ENCODE measurements around the gene CLEC9A. TPM values are rescaled to one million over a fixed set of nuclear protein-coding genes. Genes with fewer than 3 reads are reported as not detected.

The CLEC9A gene
- polyA plus RNA-seq, 4 donors, result 0.19 to 0.53 (median 0.33) TPM

- no peak for DNase-seq (ENCODE audit: low read depth in 4 of 4, low spot score in 3 of 4)
These were observed 71.3 kb downstream of the CLEC9A start for GRCh38 chr12:10101648-10102220.

- DNase-seq (ENCODE audit: low read depth in 4 of 4, low spot score in 3 of 4), result no peak
These were observed 71.8 kb downstream of the CLEC9A start for GRCh38 chr12:10102322-10102721.

- DNase-seq (ENCODE audit: low read depth in 4 of 4, low spot score in 3 of 4), result no peak
These were observed 79.9 kb downstream of the CLEC9A start for GRCh38 chr12:10110256-10110844.

- no peak for DNase-seq (ENCODE audit: low read depth in 4 of 4, low spot score in 3 of 4)
These were observed 81.0 kb downstream of the CLEC9A start for GRCh38 chr12:10111451-10111850.

GRCh38 chr12:10113075-10113474, 82.6 kb downstream of the CLEC9A start:
- DNase-seq (ENCODE audit: low read depth in 4 of 4, low spot score in 3 of 4), result no peak

GRCh38 chr12:10113920-10114319, 83.4 kb downstream of the CLEC9A start:
- no peak for DNase-seq (ENCODE audit: low read depth in 4 of 4, low spot score in 3 of 4)

- no peak for DNase-seq (ENCODE audit: low read depth in 4 of 4, low spot score in 3 of 4)
These were observed 84.8 kb downstream of the CLEC9A start for GRCh38 chr12:10115311-10115710.

Other genes starting within 250 kb of the CLEC9A start
- 1 to 10 TPM in 1 of 4 donors, under 1 TPM in 3; 0.65 to 1.2 (median 0.82) TPM for gene KLRF1, start 203.2 kb upstream of the CLEC9A start, polyA plus RNA-seq (ENCODE audit: insufficient read length in 4 of 4)
- 1 to 10 TPM; 1.9 to 4.3 (median 3.3) TPM for gene CLEC2B, start 161.3 kb upstream of the CLEC9A start, polyA plus RNA-seq (ENCODE audit: insufficient read length in 4 of 4)
- not detected for gene KLRF2, start 149.2 kb upstream of the CLEC9A start, polyA plus RNA-seq (ENCODE audit: insufficient read length in 4 of 4)
- gene CLEC2A, start 98.3 kb upstream of the CLEC9A start, polyA plus RNA-seq (ENCODE audit: insufficient read length in 4 of 4), result not detected
- gene CLEC12A, start 59.3 kb upstream of the CLEC9A start, polyA plus RNA-seq (ENCODE audit: insufficient read length in 4 of 4), result 1 to 10 TPM in 2 of 4 donors, under 1 TPM in 2; 0.74 to 1.5 (median 1.1) TPM
- 1 to 10 TPM in 2 of 4 donors, under 1 TPM in 2; 0.60 to 3.3 (median 0.98) TPM for gene CLEC1B, start 31.6 kb upstream of the CLEC9A start, polyA plus RNA-seq (ENCODE audit: insufficient read length in 4 of 4)
- gene CLEC12B, start 20.1 kb upstream of the CLEC9A start, polyA plus RNA-seq (ENCODE audit: insufficient read length in 4 of 4), result under 1 TPM in 2 of 4 donors, not detected in 2; 0.05 to 0.08 TPM
- 1 to 10 TPM; 3.1 to 4.6 (median 3.8) TPM for gene CLEC1A, start 68.3 kb downstream of the CLEC9A start, polyA plus RNA-seq (ENCODE audit: insufficient read length in 4 of 4)
- gene CLEC7A, start 99.5 kb downstream of the CLEC9A start, polyA plus RNA-seq (ENCODE audit: insufficient read length in 4 of 4), result 1 to 10 TPM; 1.3 to 2.3 (median 1.9) TPM
- gene OLR1, start 141.4 kb downstream of the CLEC9A start, polyA plus RNA-seq (ENCODE audit: insufficient read length in 4 of 4), result 1 to 10 TPM; 1.2 to 1.8 (median 1.3) TPM
- 100 to 1,000 TPM; 154 to 185 (median 175) TPM for gene TMEM52B, start 148.3 kb downstream of the CLEC9A start, polyA plus RNA-seq (ENCODE audit: insufficient read length in 4 of 4)
- gene GABARAPL1, start 182.2 kb downstream of the CLEC9A start, polyA plus RNA-seq (ENCODE audit: insufficient read length in 4 of 4), result 10 to 100 TPM; 71.8 to 85.3 (median 77.1) TPM

All from right renal pelvis (tissue), 4 donors.